GM21390 (cell line): Measurements from ENCODE around the gene SLC20A1.
A peak's percentile ranks its signal among the peaks of the same experiment; 100 is the strongest.
"Not testable (repeated sequence)": the region's sequence is repeated elsewhere in the genome, so short reads cannot be mapped to it uniquely, and the experiment has no call there.

ENCODE experiments used
- ATAC-seq: cut with Tn5 transposase; IDR thresholded peaks from one replicate; pipeline ENCODE4 v1.9.1; 2021; ENCODE audit not compliant: unreplicated experiment

Gene SLC20A1, protein sequence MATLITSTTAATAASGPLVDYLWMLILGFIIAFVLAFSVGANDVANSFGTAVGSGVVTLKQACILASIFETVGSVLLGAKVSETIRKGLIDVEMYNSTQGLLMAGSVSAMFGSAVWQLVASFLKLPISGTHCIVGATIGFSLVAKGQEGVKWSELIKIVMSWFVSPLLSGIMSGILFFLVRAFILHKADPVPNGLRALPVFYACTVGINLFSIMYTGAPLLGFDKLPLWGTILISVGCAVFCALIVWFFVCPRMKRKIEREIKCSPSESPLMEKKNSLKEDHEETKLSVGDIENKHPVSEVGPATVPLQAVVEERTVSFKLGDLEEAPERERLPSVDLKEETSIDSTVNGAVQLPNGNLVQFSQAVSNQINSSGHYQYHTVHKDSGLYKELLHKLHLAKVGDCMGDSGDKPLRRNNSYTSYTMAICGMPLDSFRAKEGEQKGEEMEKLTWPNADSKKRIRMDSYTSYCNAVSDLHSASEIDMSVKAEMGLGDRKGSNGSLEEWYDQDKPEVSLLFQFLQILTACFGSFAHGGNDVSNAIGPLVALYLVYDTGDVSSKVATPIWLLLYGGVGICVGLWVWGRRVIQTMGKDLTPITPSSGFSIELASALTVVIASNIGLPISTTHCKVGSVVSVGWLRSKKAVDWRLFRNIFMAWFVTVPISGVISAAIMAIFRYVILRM

GRCh38 chr2:112645310-112646101 is at the start of gene SLC20A1:
SLC20A1 (plus strand) TSS chr2:112645939; CDS start chr2:112646829, 890 bp downstream.
- ATAC-seq: peak; percentile 90

DNA sequence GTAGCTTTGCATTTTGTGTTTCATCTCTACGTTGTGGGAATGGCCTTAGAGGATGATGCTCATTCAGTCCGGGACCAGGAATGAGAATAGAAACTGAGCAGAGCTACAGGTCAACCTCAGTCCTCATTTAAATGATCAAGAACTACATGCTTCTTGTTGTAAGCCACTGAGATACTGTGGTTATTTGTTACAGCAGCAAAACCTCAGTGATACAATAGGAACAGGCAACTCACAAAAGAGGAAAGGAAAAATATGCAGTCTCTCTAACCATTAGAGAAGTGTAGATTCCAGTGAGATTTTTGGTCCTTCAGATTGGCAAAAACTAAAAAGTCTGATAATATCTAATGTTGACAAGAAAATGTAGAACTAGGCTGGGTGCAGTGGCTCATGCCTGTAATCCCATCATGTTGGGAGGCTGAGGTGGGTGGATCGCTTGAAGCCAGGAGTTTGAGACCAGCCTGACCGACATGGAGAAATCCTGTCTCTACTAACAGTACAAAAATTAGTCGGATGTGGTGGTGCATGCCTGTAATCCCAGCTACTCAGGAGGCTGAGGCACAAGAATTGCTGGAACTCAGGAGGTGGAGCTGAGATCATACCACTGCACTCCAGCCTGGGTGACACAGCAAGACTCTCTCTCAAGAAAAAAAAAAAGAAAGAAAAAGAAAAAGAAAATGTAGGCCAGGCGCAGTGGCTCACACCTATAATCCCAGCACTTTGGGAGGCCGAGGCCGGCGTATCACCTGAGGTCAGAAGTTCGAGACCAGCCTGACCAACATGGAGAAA is 48.0 kb upstream of the SLC20A1 start:
- no peak for ATAC-seq

DNA sequence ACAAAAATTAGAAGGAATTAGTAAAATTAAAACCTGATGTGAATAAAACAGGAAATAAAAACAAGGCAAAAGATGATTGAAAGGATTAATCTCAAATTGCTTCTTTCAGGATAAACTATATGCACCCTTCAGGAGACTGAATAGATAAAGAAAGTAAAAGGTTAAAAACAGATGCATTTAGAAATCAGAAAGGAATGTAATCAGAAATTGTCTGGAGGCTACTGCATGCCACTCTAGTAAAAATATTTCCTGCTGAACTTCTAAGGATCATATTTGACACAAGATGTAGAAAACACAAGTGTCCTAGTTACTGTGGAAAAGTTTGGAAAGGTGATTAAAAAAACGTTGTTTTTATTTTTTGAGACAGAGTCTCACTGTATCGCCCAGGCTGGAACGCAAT is 45.1 kb upstream of the SLC20A1 start:
- no peak for ATAC-seq

GRCh38 chr2:112601754-112602153 is 44.0 kb upstream of the SLC20A1 start:
- no peak for ATAC-seq

GRCh38 chr2:112602917-112603316 is 42.8 kb upstream of the SLC20A1 start:
- ATAC-seq: no peak

DNA sequence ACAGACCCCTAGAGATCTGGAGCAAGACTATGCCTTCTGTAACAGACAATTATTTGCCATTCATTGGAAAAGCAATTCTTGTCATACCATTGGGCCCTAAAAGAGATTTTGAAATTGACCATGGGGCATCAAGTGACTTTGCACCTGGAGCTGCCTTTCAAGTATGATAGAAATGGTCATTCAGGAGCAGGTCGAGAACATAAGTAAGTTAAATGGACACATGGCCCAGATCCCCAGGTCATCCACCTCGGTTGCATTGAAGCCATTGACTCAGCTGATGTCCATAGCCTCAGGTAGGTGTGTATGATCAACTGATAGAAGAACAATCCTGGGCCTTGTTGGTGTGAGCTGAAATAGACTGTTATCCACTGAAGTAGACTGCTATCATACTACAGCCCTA is 42.0 kb upstream of the SLC20A1 start:
- ATAC-seq: no peak

- no peak for ATAC-seq
Observed at GRCh38 chr2:112604952-112605351, 40.8 kb upstream of the SLC20A1 start.

DNA sequence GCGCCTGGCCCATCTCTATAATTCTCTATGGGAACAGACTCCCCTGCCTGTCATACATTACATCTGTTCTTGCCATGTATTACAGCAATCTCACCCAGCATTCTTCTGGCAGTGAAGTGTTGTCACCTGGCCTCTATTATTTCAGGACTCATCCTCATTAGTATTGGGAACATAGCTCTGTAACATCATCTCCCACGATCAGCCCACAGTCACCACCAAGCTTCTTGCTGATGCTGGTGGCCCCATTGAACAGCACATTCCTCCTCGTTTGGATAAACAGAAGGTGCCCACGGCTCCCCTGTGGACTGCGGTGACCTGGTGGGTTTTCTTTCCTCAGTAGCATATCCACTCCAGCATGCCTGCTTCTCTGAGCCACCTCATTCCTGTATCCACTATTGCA is 39.8 kb upstream of the SLC20A1 start:
- no peak for ATAC-seq

- ATAC-seq: no peak
Observed at GRCh38 chr2:112606547-112606946, 39.2 kb upstream of the SLC20A1 start.

DNA sequence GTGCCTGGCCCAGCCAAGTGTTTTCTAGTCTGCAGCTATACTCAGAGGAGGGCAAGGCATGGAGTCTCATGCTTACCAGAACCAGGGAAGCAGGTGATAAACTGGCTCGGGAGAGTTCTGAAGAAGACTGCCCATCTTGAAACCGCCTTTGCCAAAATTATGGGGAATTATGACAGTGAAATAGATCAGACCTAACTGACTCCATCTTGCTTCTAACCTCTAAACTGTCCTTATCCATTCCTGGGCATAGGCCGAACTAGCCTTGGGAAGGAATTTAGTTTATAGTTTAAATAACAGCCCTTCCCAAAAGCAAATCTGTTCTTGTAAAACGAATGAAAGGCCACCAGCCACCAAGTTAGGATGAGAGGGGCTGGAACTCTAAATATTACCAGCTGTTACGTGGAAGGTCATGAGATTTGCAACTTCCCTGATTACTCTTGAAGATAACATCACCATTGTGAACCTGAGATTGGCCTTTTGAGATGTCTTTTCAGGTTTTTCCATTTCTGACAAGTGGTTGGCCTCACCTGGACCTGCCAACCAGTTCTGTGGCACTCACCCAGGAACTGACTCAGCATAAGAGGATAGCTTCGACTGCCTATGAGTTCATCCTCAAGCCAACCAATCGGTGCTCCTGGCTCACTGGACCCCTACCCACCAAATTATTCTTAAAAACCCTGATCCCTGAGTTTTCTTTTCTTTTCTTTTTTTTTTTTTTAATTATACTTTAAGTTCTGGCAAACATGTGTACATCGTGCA is 37.9 kb upstream of the SLC20A1 start:
- ATAC-seq: no peak

DNA sequence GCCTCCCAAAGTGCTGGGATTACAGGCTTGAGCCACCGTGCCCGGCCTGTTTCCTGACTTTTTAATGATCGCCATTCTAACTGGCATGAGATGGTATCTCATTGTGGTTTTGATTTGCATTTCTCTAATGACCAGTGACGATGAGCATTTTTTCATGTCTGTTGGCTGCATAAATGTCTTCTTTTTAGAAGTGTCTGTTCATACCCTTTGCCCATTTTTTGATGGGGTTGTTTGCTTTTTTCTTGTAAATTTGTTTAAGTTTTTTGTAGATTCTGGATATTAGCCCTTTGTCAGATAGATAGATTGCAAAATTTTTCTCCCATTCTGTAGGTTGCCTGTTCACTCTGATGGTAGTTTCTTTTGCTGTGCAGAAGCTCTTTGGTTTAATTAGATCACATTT is 36.4 kb upstream of the SLC20A1 start:
- ATAC-seq: not testable (repeated sequence)

GRCh38 chr2:112612283-112612682 is 33.5 kb upstream of the SLC20A1 start:
- ATAC-seq: not testable (repeated sequence)

DNA sequence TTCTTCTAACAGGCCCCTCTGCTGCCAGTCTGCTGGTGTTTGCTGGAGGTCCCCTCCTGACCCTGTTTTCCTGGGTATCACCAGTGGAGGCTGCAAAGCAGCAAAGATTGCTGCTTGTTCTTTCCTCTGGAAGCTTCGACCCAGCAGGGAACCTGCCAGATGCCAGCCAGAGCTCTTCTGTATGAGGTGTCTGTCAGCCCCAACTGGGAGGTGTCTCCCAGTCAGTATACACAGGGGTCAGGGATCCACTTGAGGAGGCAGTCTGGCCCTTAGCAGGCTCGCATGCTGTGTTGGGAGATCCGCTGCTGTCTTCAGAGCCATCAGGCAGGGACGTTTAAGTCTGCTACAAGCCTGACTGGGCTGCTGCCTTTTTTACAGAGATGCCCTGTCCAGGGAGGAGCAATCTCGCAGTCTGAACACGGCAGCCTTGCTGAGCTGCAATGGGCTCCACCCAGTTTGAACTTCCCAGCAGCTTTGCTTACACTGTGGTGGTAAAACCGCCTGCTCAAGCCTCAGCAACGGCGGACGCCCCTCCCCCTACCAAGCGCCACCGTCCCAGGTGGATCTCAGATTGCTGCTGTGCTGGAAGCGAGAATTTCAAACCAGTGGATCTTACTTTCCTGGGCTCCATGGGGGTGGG is 31.4 kb upstream of the SLC20A1 start:
- ATAC-seq: no peak

GRCh38 chr2:112615051-112615450 is 30.7 kb upstream of the SLC20A1 start:
- ATAC-seq: no peak

GRCh38 chr2:112615798-112616197 is 29.9 kb upstream of the SLC20A1 start:
- not testable (repeated sequence) for ATAC-seq

GRCh38 chr2:112618383-112618782 is 27.4 kb upstream of the SLC20A1 start:
- ATAC-seq: no peak

DNA sequence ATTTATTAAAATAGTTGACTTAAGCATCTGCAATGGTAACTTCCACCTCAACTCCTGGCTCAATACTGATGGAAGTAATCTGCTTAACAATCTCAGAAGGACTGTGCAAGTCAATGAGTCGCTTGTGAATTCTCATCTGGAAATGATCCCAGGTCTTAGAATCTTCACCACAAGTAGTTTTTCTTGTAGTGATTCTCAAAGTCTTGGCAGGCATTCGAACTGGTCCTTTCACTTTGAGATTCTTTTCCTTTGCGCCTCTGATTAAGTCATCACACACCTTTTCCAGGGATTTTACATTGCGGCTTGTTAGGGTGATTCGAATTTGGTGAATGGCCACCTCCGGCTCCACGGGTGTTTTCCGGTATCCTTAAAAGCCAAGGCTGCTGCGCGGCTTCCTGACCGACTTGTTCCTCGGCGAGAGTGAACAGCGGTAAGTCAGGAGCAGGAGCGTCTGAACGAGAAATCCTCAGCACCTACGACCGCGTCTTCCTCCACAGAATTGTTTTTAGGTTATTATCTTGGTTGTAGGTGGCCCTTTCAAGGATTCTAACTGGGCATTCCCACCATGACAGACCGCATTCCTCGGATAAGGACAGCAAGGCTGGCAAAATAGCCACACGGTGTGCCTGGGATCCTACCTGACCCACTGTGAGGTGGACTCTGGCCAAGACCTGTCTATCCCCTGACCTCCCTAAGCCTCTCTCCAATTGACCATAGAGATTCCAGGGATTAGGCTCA is 23.8 kb upstream of the SLC20A1 start:
- ATAC-seq: no peak

DNA sequence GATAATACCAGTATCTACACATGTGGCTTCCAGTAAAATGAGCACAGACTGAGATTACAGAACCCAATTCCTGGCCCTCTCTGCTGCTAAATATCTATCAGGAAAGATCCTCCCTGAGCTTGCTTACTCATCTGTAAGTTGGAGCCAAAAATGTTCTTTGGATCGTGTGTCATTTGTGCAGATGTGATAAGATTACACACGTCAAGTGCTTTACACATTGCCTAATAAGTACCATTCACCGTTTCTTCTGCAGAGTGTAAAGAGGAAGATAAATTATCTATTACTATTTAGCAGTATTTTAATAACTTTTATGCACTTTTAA is 23.2 kb upstream of the SLC20A1 start:
- no peak for ATAC-seq
